Activated naive CD4-positive, alpha-beta T cell treated with Interleukin-2 at 50 U/mL for 16 hours (primary cell): Measurements from ENCODE around the gene SART3.
"Not testable (repeated sequence)": the region's sequence is repeated elsewhere in the genome, so short reads cannot be mapped to it uniquely, and the experiment has no call there.

ENCODE experiments used
- DNase-seq: peaks from one replicate; pipeline ENCODE4 v3.0.0-alpha.2; 2020

Gene SART3

GRCh38 chr12:108596854-108597558 is 36.0 kb upstream of the SART3 start:
- DNase-seq = no peak

GRCh38 chr12:108595711-108596647 is 35.0 kb upstream of the SART3 start:
- no peak for DNase-seq

GRCh38 chr12:108594960-108595710 is 34.2 kb upstream of the SART3 start:
- no peak for DNase-seq

- no peak for DNase-seq
Observed at GRCh38 chr12:108594323-108594903, 33.4 kb upstream of the SART3 start.

DNA sequence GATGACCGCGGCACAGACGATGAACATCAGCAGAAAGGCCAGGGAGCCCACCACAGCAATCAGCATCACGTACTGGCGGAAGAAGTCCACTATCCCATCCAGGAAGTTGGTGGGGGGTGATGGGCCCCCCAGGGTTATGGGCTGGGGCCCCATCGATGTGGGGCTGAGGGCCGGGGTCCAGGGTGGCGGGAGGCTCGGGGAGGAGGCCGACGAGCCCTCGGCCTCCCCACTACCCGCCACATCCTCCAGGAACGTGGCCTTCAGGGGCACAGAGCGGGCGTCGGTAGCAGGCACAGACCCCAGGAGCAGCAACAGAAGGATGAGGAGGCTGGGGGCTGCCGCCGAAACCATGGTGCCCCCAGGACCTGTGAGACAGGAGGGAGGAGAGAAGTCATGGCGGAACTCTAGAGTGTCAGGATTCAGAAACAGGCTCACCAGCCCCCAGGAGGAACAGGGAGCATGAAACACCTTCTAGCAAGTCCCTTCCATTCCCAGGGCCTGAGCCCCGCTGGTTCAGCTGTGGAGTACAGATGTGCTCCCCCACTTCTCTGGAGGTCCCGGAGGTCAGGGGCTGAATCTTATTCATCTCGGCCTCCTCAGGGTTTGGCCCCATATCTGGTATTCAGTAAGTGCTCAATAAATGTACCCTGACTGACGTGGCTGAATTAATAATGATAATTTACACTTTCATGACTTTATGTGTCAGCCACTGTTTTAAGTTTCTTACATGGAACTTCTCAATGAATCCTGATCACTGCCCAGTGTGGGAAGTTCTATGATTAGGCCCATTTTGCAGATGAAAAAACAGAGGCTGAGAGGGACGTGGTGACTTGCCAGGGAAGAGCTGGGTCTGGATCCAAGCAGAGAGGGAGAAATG is 31.3 kb upstream of the SART3 start:
- no peak for DNase-seq

GRCh38 chr12:108591267-108591980 is 30.5 kb upstream of the SART3 start:
- DNase-seq = no peak

GRCh38 chr12:108590463-108590862 is 29.5 kb upstream of the SART3 start:
- not testable (repeated sequence) for DNase-seq

GRCh38 chr12:108589840-108590229 is 28.9 kb upstream of the SART3 start:
- no peak for DNase-seq

GRCh38 chr12:108589028-108589839 is 28.3 kb upstream of the SART3 start:
- DNase-seq = no peak

DNA sequence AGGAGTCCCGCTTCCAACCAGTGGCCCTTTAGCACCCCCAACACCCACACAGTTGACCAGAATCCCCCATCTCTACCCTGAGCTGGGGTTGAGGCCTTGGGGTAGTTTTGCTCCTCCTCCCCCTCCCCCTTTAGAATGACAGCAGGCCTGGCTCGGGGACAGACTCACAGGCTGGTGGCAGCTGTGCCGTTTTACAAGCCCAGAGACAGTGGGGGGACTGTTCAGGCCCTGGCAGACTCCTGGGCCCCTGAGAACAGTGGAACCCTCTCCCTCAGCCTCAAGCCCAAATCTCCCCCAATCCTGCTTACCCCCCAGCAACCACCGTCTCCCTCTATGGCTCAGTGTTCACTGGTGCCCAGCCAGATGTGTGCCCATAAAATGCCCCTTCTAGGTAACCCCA is 26.9 kb upstream of the SART3 start:
- no peak for DNase-seq

DNA sequence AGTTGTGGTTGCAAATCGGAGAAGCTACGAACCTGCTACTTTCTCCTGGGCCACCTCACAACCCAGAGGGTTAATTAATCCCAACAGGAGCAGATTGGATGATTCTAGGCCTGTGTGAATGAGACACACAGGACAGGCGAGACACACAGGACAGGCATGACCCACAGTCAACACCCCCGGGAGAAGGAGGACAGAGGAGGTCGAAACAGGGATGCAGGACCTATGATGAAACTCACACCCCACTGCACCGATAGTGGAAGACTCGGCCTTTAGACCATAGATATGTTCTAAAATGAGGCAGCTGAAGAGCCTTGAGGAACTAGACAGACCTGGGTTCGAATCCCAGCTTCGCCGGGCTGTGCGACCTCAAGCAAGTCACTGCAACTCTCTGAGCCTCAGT is 25.3 kb upstream of the SART3 start:
- no peak for DNase-seq

DNA sequence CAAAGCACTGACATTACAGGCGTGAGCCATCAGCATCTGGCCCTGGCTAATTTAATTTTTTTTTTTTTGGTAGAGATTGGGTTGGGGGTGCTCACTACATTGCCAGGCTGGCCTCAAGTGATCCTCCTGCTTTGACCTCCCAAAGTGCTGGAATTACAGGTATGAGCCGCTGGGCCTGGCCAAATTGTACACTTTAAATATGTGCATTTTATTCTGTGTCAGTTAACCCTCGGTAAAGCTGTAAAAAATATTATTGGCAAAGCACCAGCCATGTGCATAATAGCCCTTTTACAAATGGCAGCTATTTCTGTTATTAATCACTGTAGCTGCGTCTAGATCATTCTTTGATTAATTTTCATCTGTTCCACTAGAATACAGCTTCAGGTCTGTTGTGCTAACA is 24.9 kb upstream of the SART3 start:
- no peak for DNase-seq

DNA sequence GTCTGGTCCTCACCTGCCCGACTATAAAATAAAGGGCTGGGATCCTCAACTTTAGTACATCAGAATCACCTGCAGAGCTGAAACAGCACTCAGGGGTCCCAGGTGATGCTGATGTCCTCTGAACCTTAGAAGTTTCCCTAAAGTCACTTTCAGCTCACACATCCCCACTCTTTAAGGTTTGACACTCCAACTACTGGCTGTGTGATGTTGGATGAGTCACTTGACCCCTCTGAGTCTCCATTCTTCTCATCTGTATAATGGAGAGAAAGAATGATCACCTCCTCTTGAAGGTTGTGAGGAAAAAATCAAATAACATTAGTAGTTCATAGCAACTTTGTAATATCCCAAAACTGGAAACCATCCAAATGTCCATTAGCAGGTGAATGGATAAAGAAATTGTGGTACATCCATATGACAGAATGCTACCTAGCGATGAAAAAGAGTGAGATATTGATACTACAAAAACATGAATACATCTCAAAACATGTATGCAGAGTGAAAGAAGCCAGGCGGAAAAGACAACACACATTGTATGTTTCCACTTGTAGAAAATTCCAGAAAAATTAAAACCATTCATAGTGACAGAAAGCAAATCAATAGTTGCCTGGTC is 23.6 kb upstream of the SART3 start:
- DNase-seq = no peak

DNA sequence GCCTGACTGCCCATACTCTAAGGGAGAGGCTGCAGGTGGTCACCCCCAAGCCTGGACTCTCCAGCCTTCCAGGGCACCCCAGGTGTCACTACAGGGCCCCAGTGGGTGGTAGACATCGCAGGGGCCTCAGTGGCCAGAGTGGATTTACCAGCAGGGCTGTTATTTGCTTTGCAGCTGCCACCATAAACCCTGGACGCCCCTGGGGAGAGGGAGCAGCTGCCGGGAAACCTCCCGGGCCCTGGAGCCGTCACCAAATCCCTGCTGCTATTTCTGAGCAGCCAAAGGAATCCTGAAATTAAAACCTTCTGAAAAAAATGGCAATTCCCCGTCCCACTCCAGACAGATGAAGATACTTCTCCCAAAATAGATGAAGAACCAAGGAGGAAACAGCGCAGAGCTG is 23.0 kb upstream of the SART3 start:
- DNase-seq = no peak

DNA sequence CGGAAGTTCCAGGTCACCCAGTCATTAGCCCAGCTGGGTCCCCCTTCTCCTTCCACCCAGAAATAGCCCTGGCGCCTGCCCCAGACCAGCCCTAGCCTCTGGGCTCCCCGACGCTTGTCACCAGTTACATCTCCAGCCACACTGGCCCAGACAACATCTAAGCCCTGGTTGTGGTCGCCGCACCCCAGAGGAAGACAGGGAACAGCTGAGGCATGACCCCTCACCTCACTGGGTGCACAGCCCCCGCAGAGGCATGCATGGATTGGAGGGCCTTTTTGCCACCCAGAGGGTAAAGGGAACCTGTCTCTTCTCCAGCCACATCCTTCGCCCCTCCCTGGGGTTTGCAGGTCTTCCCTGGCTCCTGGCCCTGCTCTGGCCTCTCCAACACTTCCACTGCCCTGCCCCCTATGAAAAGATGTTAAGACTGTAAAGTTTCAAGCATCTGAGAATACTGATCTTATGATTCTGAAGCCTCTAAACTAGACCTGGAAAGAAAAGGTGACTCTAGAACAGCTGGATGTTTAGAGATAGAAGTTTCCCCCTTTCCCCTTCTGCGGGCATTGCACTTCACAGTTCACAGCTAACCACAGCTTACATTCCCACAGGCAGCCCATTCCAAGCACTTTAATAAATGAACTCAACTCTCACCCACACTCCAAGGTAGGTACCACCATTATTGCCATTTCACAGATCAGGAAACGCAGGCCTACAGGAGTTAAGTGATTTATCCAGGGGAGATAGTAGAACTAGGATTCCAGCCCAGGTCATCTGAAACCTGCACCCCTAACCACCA is 22.2 kb upstream of the SART3 start:
- no peak for DNase-seq

- DNase-seq = no peak
Observed at GRCh38 chr12:108582509-108582908, 21.5 kb upstream of the SART3 start.

DNA sequence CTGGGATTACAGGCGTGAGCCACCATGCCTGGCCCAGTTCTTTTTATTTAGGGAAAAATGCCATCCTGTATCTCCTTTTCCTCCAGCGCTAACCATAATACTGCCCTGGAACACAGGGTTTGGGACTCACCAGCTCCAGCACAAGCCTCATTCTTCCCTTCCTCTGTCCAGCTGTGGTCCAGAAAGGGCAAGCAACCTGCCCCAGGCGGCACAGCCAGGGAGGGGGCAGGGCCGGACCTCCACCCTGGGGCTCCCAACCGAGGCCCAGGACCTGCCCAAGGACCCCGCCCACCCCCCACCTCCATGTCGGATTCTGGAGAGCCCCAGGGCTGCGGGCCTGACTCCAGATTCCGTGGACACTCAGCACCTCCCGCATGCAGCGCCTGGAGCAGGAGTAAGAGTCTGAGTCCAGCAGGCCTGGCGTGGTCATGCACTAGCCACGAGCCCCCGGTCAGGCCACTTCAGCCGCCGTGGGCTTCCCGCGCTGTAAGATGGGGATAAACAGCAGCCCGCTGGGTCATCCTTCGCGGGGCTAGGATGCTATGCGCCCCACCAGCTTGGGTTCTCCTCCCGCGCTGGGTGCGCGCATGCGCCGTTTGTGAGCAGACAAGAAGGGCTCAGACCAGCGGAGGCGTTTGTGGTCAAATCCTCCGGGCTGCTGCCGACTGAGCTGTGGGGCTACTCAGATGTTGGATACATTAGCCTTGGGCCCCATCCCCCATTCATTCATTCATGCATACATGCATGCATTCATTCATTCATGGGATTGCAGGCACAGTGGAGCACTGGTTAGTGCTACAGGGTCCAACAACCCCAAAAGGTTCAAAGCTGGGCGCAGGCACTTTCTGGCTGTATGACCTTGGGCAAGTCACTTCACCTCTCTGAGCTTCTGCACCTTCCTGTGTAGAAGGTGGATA is 20.6 kb upstream of the SART3 start:
- no peak for DNase-seq

GRCh38 chr12:108580531-108580930 is 19.6 kb upstream of the SART3 start:
- DNase-seq = no peak
